Mesendoderm (in vitro differentiated cells): ENCODE results near the gene AQP3.
"Not testable (repeated sequence)": the region's sequence is repeated elsewhere in the genome, so short reads cannot be mapped to it uniquely, and the experiment has no call there.

Source experiments
- DNase-seq: peaks from one replicate; pipeline ENCODE4 v3.0.0; 2013
- H2AK5ac ChIP-seq: 2 replicates; pipeline ENCODE4 v1.6.1; 2013; ENCODE audit warnings: low read length, inconsistent platforms
- H2BK120ac ChIP-seq: 2 replicates; pipeline ENCODE4 v1.6.1; 2013; ENCODE audit warnings: low read depth, mild to moderate bottlenecking, low read length, moderate library complexity, mixed read lengths
- H2BK15ac ChIP-seq: replicated peaks from 2 replicates; pipeline ENCODE4 v1.6.1; 2013; ENCODE audit warnings: low read depth, mild to moderate bottlenecking, moderate library complexity
- H2BK5ac ChIP-seq: 2 replicates; pipeline ENCODE4 v1.6.1; 2013; ENCODE audit warnings: low read length, inconsistent platforms
- H3K18ac ChIP-seq: 2 replicates; pipeline ENCODE4 v1.6.1; 2013; ENCODE audit warnings: mild to moderate bottlenecking, low read length, mixed read lengths
- H3K23ac ChIP-seq: one replicate; pipeline ENCODE4 v1.6.1; 2013; ENCODE audit warnings: low read length
- H3K27ac ChIP-seq: 2 replicates; pipeline ENCODE4 v1.5.1; 2013; ENCODE audit warnings: low read depth, mild to moderate bottlenecking, inconsistent platforms, low read length, moderate library complexity
- H3K27me3 ChIP-seq: 2 replicates; pipeline ENCODE4 v1.6.1; 2013; ENCODE audit warnings: low read length, control low read depth, mild to moderate bottlenecking, inconsistent platforms; ENCODE audit not compliant: insufficient read depth, poor library complexity
- H3K36me3 ChIP-seq: 2 replicates; pipeline ENCODE4 v1.6.1; 2013; ENCODE audit warnings: low read length, inconsistent platforms; ENCODE audit not compliant: control insufficient read depth, insufficient read depth
- H3K4ac ChIP-seq: one replicate; pipeline ENCODE4 v1.6.1; 2013; ENCODE audit warnings: low read depth, mild to moderate bottlenecking, low read length, moderate library complexity
- H3K4me1 ChIP-seq: 2 replicates; pipeline ENCODE4 v1.6.1; 2013; ENCODE audit warnings: low read depth, low read length, inconsistent platforms; ENCODE audit not compliant: control insufficient read depth
- H3K4me2 ChIP-seq: 2 replicates; pipeline ENCODE4 v1.6.1; 2013; ENCODE audit warnings: low read length
- H3K4me3 ChIP-seq: 2 replicates; pipeline ENCODE4 v1.5.1; 2013; ENCODE audit warnings: mild to moderate bottlenecking, low read length
- H3K56ac ChIP-seq: one replicate; pipeline ENCODE4 v1.6.1; 2013; ENCODE audit warnings: low read length
- H3K79me1 ChIP-seq: 2 replicates; pipeline ENCODE4 v1.6.1; 2013; ENCODE audit warnings: low read length, inconsistent platforms
- H3K79me2 ChIP-seq: 2 replicates; pipeline ENCODE4 v1.6.1; 2013; ENCODE audit warnings: mild to moderate bottlenecking, low read length; ENCODE audit not compliant: control insufficient read depth, insufficient read depth
- H3K9ac ChIP-seq: 2 replicates; pipeline ENCODE4 v1.6.1; 2013; ENCODE audit warnings: low read length, inconsistent platforms
- H4K5ac ChIP-seq: one replicate; pipeline ENCODE4 v1.6.1; 2013; ENCODE audit warnings: low read length
- H4K8ac ChIP-seq: one replicate; pipeline ENCODE4 v1.6.1; 2013; ENCODE audit warnings: low read depth, mild to moderate bottlenecking, control low read depth, low read length, moderate library complexity
- WGBS: extraction: QIAGEN DNeasy Blood & Tissue Kit; methylation state at CpG from one replicate; pipeline ENCODE4 v1.1.7; 2013; ENCODE audit warnings: low lambda C conversion rate, missing lambda C conversion rate; ENCODE audit not compliant: insufficient coverage; ENCODE audit errors: extremely low coverage; 5-methylcytosine and 5-hydroxymethylcytosine counted together

Gene AQP3

DNA sequence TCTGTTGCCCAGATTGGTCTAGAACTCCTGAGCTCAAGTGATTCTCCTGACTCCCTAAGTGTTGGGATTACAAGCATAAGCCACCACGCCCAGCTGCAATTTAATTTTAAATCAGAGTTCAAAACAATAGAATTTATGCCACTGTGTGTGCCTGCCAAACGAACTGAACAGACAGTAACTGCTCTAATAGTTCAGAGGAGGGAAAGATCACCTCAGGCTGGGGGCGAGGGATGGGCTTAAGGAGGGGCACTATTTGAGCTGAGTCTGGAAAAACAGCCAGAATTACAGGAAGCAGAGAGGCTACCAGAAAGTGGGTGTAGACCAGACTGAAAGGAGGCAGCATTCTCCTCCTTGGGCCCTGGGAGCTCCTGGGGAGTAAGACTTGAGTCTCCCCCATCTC is 14.1 kb upstream of the AQP3 start:
- Histone ChIP-seq H3K79me1 (no peaks in the 10 kb centered on the region), H2BK5ac (no peak overlapping the region), H3K4me3 (no peak overlapping the region), H3K23ac (no peak overlapping the region), H3K4me1 (no peaks in the 10 kb centered on the region), H3K27ac (no peak overlapping the region), H2BK15ac (no peak overlapping the region), H3K9ac (no peak overlapping the region), H4K8ac (no peak overlapping the region), H3K4ac (no peak overlapping the region), H4K5ac (no peak overlapping the region), H2AK5ac (no peak overlapping the region), H3K56ac (no peak overlapping the region), H3K4me2 (no peak overlapping the region), H3K36me3 (peaks cover 33% of the 10 kb centered on the region), H3K27me3 (no peaks in the 10 kb centered on the region), H3K79me2 (no peaks in the 10 kb centered on the region), H3K18ac (no peak overlapping the region), H2BK120ac (no peak overlapping the region)
- DNase-seq: no peak
- WGBS: no CpG with 5 or more reads among the region's 3 CpGs

- Histone ChIP-seq H2BK15ac (no peak overlapping the region), H3K27me3 (no peaks in the 10 kb centered on the region), H3K56ac (no peak overlapping the region), H3K23ac (no peak overlapping the region), H3K18ac (no peak overlapping the region), H4K5ac (no peak overlapping the region), H3K36me3 (peaks cover 31% of the 10 kb centered on the region), H3K27ac (no peak overlapping the region), H2BK120ac (no peak overlapping the region), H3K9ac (no peak overlapping the region), H2BK5ac (no peak overlapping the region), H4K8ac (no peak overlapping the region), H3K4me2 (no peak overlapping the region), H3K4me1 (no peaks in the 10 kb centered on the region), H3K4ac (no peak overlapping the region), H2AK5ac (no peak overlapping the region), H3K79me2 (no peaks in the 10 kb centered on the region), H3K4me3 (no peak overlapping the region), H3K79me1 (no peaks in the 10 kb centered on the region)
- no CpG with 5 or more reads among the region's 10 CpGs for WGBS
- no peak for DNase-seq
These were observed 13.5 kb upstream of the AQP3 start for GRCh38 chr9:33460854-33461253.

GRCh38 chr9:33459115-33459514 is 11.7 kb upstream of the AQP3 start:
- Histone ChIP-seq H3K4ac (no peak overlapping the region), H3K23ac (no peak overlapping the region), H3K4me2 (no peak overlapping the region), H3K18ac (no peak overlapping the region), H3K27ac (no peak overlapping the region), H2BK5ac (no peak overlapping the region), H2AK5ac (no peak overlapping the region), H2BK120ac (no peak overlapping the region), H3K36me3 (peaks cover 24% of the 10 kb centered on the region), H3K4me1 (no peaks in the 10 kb centered on the region), H3K9ac (no peak overlapping the region), H3K4me3 (no peak overlapping the region), H3K27me3 (no peaks in the 10 kb centered on the region), H2BK15ac (no peak overlapping the region), H3K56ac (no peak overlapping the region), H3K79me1 (no peaks in the 10 kb centered on the region), H4K5ac (no peak overlapping the region), H3K79me2 (no peaks in the 10 kb centered on the region), H4K8ac (no peak overlapping the region)
- no CpG with 5 or more reads among the region's 3 CpGs for WGBS
- DNase-seq: no peak

- Histone ChIP-seq H2AK5ac (no peak overlapping the region), H3K23ac (no peak overlapping the region), H3K18ac (no peak overlapping the region), H3K4me2 (no peak overlapping the region), H3K79me1 (no peaks in the 10 kb centered on the region), H3K4ac (no peak overlapping the region), H3K27ac (no peak overlapping the region), H3K9ac (no peak overlapping the region), H3K4me1 (no peaks in the 10 kb centered on the region), H4K5ac (no peak overlapping the region), H3K79me2 (no peaks in the 10 kb centered on the region), H4K8ac (no peak overlapping the region), H2BK15ac (no peak overlapping the region), H2BK5ac (no peak overlapping the region), H2BK120ac (no peak overlapping the region), H3K56ac (no peak overlapping the region), H3K36me3 (peaks cover 19% of the 10 kb centered on the region), H3K4me3 (no peak overlapping the region), H3K27me3 (no peaks in the 10 kb centered on the region)
- WGBS: no CpG with 5 or more reads among the region's 4 CpGs
- peak; percentile 80 for DNase-seq
These were observed 11.1 kb upstream of the AQP3 start for GRCh38 chr9:33458444-33458843.

DNA sequence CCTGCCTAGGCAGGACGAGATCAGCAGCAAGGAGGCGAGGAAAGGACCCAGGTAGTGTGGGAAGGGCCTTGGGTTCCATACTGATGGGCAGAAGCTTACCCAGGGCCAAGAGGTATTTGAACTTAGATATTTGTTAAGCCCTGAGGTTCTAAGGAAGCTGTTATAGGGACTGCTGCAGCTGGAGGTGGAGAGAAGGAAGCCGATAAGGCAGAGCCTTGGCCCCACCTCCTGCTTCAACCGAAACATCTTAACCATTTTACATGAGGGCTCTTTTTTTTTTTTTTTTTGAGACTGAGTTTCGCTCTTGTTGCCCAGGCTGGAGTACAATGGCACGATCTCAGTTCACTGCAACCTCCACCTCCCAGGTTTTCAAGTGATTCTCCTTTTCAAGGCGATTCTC is 8.6 kb upstream of the AQP3 start:
- H4K8ac ChIP-seq: no peak overlapping the region
- no peak for DNase-seq
- no peak overlapping the region for H2BK15ac ChIP-seq
- H3K4me1 ChIP-seq: no peaks in the 10 kb centered on the region
- H3K27me3 ChIP-seq: no peaks in the 10 kb centered on the region
- no peak overlapping the region for H3K9ac ChIP-seq
- no peak overlapping the region for H3K4ac ChIP-seq
- H3K56ac ChIP-seq: no peak overlapping the region
- H3K27ac ChIP-seq: no peak overlapping the region
- no peak overlapping the region for H3K4me3 ChIP-seq
- no peak overlapping the region for H3K23ac ChIP-seq
- H4K5ac ChIP-seq: no peak overlapping the region
- no peak overlapping the region for H3K18ac ChIP-seq
- H2BK120ac ChIP-seq: no peak overlapping the region
- no peak overlapping the region for H2AK5ac ChIP-seq
- H2BK5ac ChIP-seq: no peak overlapping the region
- H3K36me3 ChIP-seq: peaks cover 2% of the 10 kb centered on the region
- H3K79me1 ChIP-seq: no peaks in the 10 kb centered on the region
- H3K79me2 ChIP-seq: no peaks in the 10 kb centered on the region
- no CpG with 5 or more reads among the region's 7 CpGs for WGBS
- H3K4me2 ChIP-seq: no peak overlapping the region

GRCh38 chr9:33455456-33455855 is 8.1 kb upstream of the AQP3 start:
- H3K79me2 ChIP-seq, H3K36me3 ChIP-seq, H3K18ac ChIP-seq, H3K23ac ChIP-seq, H2BK15ac ChIP-seq, H3K79me1 ChIP-seq, H3K27ac ChIP-seq, H2AK5ac ChIP-seq, H2BK5ac ChIP-seq, DNase-seq, H4K8ac ChIP-seq, H3K4me1 ChIP-seq, H4K5ac ChIP-seq, H2BK120ac ChIP-seq, H3K9ac ChIP-seq, H3K27me3 ChIP-seq, H3K4me3 ChIP-seq, H3K4ac ChIP-seq, H3K4me2 ChIP-seq, H3K56ac ChIP-seq: not testable (repeated sequence)
- no CpG with 5 or more reads among the region's 8 CpGs for WGBS
